ENCODE results near the gene CPN1. TPM values are rescaled to one million over a fixed set of nuclear protein-coding genes. Genes with fewer than 3 reads are reported as not detected.

Gene CPN1
- total and polyA plus RNA-seq, 10 of the 15 experiments (the other 5 are each of a cell fraction or from before 2014, with no cell fraction given): 0.03 to 0.10 TPM; not detected in 8

- TF ChIP-seq, protein P1, sequence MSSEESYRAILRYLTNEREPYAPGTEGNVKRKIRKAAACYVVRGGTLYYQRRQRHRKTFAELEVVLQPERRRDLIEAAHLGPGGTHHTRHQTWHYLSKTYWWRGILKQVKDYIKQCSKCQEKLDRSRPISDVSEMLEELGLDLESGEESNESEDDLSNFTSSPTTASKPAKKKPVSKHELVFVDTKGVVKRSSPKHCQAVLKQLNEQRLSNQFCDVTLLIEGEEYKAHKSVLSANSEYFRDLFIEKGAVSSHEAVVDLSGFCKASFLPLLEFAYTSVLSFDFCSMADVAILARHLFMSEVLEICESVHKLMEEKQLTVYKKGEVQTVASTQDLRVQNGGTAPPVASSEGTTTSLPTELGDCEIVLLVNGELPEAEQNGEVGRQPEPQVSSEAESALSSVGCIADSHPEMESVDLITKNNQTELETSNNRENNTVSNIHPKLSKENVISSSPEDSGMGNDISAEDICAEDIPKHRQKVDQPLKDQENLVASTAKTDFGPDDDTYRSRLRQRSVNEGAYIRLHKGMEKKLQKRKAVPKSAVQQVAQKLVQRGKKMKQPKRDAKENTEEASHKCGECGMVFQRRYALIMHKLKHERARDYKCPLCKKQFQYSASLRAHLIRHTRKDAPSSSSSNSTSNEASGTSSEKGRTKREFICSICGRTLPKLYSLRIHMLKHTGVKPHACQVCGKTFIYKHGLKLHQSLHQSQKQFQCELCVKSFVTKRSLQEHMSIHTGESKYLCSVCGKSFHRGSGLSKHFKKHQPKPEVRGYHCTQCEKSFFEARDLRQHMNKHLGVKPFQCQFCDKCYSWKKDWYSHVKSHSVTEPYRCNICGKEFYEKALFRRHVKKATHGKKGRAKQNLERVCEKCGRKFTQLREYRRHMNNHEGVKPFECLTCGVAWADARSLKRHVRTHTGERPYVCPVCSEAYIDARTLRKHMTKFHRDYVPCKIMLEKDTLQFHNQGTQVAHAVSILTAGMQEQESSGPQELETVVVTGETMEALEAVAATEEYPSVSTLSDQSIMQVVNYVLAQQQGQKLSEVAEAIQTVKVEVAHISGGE (CRISPR knock-in tag; IDR thresholded peaks at IDR 0.05): 0 out of 2 replicates have a peak, but pooled peaks have one; percentile 7
- TF ChIP-seq, protein P2, sequence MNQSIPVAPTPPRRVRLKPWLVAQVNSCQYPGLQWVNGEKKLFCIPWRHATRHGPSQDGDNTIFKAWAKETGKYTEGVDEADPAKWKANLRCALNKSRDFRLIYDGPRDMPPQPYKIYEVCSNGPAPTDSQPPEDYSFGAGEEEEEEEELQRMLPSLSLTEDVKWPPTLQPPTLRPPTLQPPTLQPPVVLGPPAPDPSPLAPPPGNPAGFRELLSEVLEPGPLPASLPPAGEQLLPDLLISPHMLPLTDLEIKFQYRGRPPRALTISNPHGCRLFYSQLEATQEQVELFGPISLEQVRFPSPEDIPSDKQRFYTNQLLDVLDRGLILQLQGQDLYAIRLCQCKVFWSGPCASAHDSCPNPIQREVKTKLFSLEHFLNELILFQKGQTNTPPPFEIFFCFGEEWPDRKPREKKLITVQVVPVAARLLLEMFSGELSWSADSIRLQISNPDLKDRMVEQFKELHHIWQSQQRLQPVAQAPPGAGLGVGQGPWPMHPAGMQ (IDR thresholded peaks at IDR 0.05; ENCODE audit: borderline replicate concordance): 0 out of 2 replicates have a peak, but pooled peaks have one; percentile 9
- TF ChIP-seq IKZF1 (conservative IDR thresholded peaks at IDR 0.05) (peak; percentile 45), ESRRA (IDR thresholded peaks at IDR 0.05; ENCODE audit: low read length) (no peak), MTA2 (IDR thresholded peaks at IDR 0.05; ENCODE audit: low read depth) (0 out of 2 replicates have a peak, but pooled peaks have one; percentile 10), ASH2L (IDR thresholded peaks at IDR 0.05; ENCODE audit: borderline replicate concordance, low read depth) (no peak), SKIL (IDR thresholded peaks at IDR 0.05; ENCODE audit: low read depth, poor library complexity, severe bottlenecking) (no peak), CEBPB (IDR thresholded peaks at IDR 0.05; ENCODE audit: borderline replicate concordance in 1 of 2, low read depth in 2 of 2, low read length in 2 of 2) (no peak), ELK1 (IDR thresholded peaks at IDR 0.05; ENCODE audit: low read depth, low read length) (no peak), ZNF207 (IDR thresholded peaks at IDR 0.05; ENCODE audit: borderline replicate concordance) (no peak)
Observed at GRCh38 chr10:100006243-100006886, 75.3 kb downstream of the CPN1 start (continued).

All from GM12878 (cell line).